Thyroid gland (tissue), 4 donors: ENCODE results near the gene SLC8A1. TPM values are rescaled to one million over a fixed set of nuclear protein-coding genes. Genes with fewer than 3 reads are reported as not detected.

Experiments used
- DNase-seq, 2 donors: peaks; one replicate each; pipeline ENCODE4 v3.0.0-alpha.2; 2019
- H3K27ac ChIP-seq, 3 donors: fragments of 200-600 bp; sonication (generic); 1 replicate in 2 of 3; 2 replicates in 1 of 3; pipeline ENCODE4 v1.5.1; 2016 to 2019; ENCODE audit warnings: mild to moderate bottlenecking in 1 of 3, moderate library complexity in 1 of 3
- H3K27me3 ChIP-seq: fragments of 200-600 bp; sonication (generic); one replicate; pipeline ENCODE4 v1.5.1; 2019
- H3K36me3 ChIP-seq, 2 donors: fragments of 200-600 bp; sonication (generic); one replicate each; pipeline ENCODE4 v1.5.1; 2016 to 2019
- H3K4me1 ChIP-seq, 2 donors: fragments of 200-600 bp; sonication (generic); one replicate each; pipeline ENCODE4 v1.5.1; 2017 to 2019
- H3K4me3 ChIP-seq, 3 donors: fragments of 200-600 bp; sonication (generic); replicated peaks in 1 of 3; 1 replicate in 2 of 3; 2 replicates in 1 of 3; pipeline ENCODE4 v1.5.1; 2016; ENCODE audit warnings: mild to moderate bottlenecking in 1 of 3
- H3K9me3 ChIP-seq: fragments of 200-600 bp; sonication (generic); one replicate; pipeline ENCODE4 v1.5.1; 2017
- POLR2A ChIP-seq, 2 donors: fragments of 450-650 bp; IDR thresholded peaks; one replicate each; pipeline ENCODE4 v1.6.1; 2017; ENCODE audit warnings: antibody characterized with exemption in 2 of 2, mild to moderate bottlenecking in 2 of 2, moderate library complexity in 1 of 2
- WGBS, 2 donors: methylation state at CpG; one replicate each; pipeline ENCODE4 v1.1.5; 2017; 5-methylcytosine and 5-hydroxymethylcytosine counted together
- intact Hi-C: fragments of 100-400 bp; cut with DNase I; formaldehyde crosslinking; loops from one replicate; pipeline ENCODE4 v1.15.1; 2023
- total RNA-seq, 4 donors: library from RNA; depleted of rRNA; stranded (reverse); fragments of >200 nt; gene quantifications; one replicate each; pipeline ENCODE4 v1.2.3, GENCODE V29; 2016
- TF ChIP-seq, protein P1 (sequence below), 6 experiments: fragments of 200-600 bp in 3 of 6; fragments of 450-650 bp in 3 of 6; sonication (generic) in 3 of 6; IDR thresholded peaks; one replicate each; pipeline ENCODE4 v1.5.1; 2016 to 2019; ENCODE audit warnings: antibody characterized with exemption in 6 of 6, mild to moderate bottlenecking in 2 of 6, inconsistent platforms in 1 of 6, moderate library complexity in 1 of 6

SLC8A1 gene
- total RNA-seq, 4 donors from 2014 or later = 2.0 to 5.1 (median 4.4) TPM

DNA sequence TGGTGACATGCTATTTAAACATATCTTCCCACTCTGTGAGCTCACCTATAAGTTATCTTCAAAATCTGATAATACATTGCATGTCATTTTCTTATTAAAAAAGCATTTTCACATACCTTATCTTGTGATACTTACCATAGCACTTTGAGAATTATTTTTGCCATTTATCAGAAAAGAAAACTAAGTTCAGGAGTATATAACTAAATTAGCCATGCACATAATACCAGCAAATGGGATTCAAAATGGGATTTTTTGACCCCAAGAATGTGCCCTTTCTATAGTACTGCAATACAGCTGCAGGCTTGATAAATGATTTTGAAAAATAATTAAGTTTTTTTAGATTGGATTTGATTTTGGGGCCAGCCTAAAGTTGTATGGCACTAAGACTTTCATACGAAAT lies 41.2 kb downstream of the SLC8A1 start:
- no peaks in the 10 kb centered on the region for H3K9me3 ChIP-seq
- DNase-seq = no peak
- 97% methylated on average over 1 of the region's 1 CpG for WGBS, 2 donors
- no peaks in the 10 kb centered on the region for H3K36me3 ChIP-seq
- no peaks in the 10 kb centered on the region for H3K27me3 ChIP-seq
- no peaks in the 10 kb centered on the region for H3K4me1 ChIP-seq
- intact Hi-C loops = no loop called here
- no peak overlapping the region for H3K27ac ChIP-seq
- no peak overlapping the region for H3K4me3 ChIP-seq
- no peak for TF ChIP-seq POLR2A (IDR thresholded peaks at IDR 0.05)
- TF ChIP-seq, protein P1, sequence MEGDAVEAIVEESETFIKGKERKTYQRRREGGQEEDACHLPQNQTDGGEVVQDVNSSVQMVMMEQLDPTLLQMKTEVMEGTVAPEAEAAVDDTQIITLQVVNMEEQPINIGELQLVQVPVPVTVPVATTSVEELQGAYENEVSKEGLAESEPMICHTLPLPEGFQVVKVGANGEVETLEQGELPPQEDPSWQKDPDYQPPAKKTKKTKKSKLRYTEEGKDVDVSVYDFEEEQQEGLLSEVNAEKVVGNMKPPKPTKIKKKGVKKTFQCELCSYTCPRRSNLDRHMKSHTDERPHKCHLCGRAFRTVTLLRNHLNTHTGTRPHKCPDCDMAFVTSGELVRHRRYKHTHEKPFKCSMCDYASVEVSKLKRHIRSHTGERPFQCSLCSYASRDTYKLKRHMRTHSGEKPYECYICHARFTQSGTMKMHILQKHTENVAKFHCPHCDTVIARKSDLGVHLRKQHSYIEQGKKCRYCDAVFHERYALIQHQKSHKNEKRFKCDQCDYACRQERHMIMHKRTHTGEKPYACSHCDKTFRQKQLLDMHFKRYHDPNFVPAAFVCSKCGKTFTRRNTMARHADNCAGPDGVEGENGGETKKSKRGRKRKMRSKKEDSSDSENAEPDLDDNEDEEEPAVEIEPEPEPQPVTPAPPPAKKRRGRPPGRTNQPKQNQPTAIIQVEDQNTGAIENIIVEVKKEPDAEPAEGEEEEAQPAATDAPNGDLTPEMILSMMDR (IDR thresholded peaks at IDR 0.05) = no peak

DNA sequence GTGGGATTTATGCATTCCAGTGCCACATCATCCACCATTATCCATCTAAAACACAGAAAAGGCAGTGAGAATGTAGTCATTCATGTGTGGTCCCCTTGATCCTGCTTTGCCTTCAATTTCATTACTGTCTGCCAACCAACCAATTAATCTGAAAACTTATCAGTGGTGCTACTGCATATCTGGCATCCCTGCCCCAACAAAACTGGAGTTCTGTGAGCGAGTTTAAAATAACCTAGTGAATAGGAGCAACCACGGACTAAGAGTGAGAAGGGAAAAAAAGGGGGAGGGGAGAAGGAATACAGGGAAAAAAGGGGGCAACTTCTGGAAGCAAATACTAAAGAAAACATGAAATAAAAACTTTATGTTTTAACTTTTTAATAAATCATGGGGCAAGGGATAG lies 42.2 kb downstream of the SLC8A1 start:
- Histone ChIP-seq H3K4me1 (no peaks in the 10 kb centered on the region), H3K27ac (no peak overlapping the region), H3K27me3 (no peaks in the 10 kb centered on the region), H3K4me3 (no peak overlapping the region), H3K9me3 (no peaks in the 10 kb centered on the region), H3K36me3 (no peaks in the 10 kb centered on the region)
- DNase-seq = no peak
- TF ChIP-seq POLR2A (IDR thresholded peaks at IDR 0.05) = no peak
- TF ChIP-seq, protein P1 (IDR thresholded peaks at IDR 0.05) = no peak
- intact Hi-C loops = no loop called here
- 86 to 89% methylated on average over 2 of the region's 2 CpGs for WGBS, 2 donors

DNA sequence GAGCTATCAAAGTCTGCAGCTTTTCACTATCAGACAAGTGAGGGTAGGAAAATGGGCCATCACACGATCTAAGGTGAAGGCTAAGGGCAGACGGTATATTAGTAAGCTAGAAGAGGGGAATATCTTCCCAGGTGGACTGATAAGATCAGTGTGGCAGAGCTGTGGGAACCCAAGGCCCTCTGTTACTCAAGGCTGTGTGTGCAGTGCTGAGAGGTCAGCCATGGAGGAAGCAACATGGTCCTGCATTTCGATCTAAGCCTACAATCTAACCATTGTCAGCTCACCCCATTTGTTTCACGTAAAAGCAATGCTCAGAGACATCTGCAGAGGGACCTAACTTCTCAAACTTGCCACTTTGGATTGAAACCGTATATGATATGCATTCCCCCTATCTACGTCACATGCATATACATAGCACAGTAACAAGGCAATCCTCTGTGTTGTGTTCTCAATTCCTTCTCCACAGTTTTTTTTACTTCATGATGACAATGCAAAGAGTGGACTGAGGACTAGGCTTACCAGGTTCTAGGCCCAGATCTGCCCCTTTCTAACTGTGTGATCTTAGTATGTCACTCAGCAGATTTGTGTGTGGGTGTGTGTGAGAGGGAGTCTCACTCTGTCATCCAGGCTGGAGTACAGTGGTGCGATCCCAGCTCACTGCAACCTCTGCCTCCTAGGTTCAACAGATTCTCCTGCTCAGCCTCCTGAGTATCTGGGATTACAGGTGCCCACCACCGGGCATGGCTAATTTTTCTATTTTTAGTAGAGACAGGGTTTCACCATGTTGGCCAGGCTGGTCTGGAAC lies 45.2 kb downstream of the SLC8A1 start:
- no peak overlapping the region for H3K4me3 ChIP-seq
- H3K9me3 ChIP-seq = no peaks in the 10 kb centered on the region
- intact Hi-C loops = no loop called here
- TF ChIP-seq POLR2A (IDR thresholded peaks at IDR 0.05) = no peak
- TF ChIP-seq, protein P1 (IDR thresholded peaks at IDR 0.05) = no peak
- H3K27ac ChIP-seq = no peak overlapping the region
- H3K36me3 ChIP-seq = no peaks in the 10 kb centered on the region
- H3K27me3 ChIP-seq = no peaks in the 10 kb centered on the region
- WGBS, 2 donors = 94 to 96% methylated on average over 8 of the region's 8 CpGs
- DNase-seq = no peak
- no peaks in the 10 kb centered on the region for H3K4me1 ChIP-seq

DNA sequence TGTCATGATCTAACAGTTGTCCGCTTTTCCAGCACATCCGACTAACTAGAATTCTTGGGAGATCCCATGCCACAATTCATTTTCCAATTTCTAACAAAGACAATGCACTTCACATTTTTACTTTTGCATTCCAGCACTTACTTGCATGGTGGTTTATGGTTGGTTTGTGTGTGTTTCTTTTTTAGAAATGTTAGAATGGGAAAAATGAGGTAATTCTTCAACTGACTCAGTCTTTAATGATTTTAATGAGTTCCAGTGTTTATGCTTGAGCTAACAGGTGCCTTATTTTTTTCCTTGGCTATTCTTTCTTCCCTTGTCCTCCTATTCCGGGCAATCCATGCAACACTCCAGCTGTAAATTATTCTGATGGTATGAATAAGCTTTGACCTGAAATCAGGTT lies 46.4 kb downstream of the SLC8A1 start:
- intact Hi-C loops = no loop called here
- TF ChIP-seq, protein P1 (IDR thresholded peaks at IDR 0.05) = no peak
- no peak for TF ChIP-seq POLR2A (IDR thresholded peaks at IDR 0.05)
- no peaks in the 10 kb centered on the region for H3K9me3 ChIP-seq
- H3K27ac ChIP-seq = no peak overlapping the region
- no peak for DNase-seq
- no peaks in the 10 kb centered on the region for H3K4me1 ChIP-seq
- WGBS, 2 donors = 94 to 95% methylated on average over 3 of the region's 3 CpGs
- no peaks in the 10 kb centered on the region for H3K36me3 ChIP-seq
- H3K4me3 ChIP-seq = no peak overlapping the region
- H3K27me3 ChIP-seq = no peaks in the 10 kb centered on the region

DNA sequence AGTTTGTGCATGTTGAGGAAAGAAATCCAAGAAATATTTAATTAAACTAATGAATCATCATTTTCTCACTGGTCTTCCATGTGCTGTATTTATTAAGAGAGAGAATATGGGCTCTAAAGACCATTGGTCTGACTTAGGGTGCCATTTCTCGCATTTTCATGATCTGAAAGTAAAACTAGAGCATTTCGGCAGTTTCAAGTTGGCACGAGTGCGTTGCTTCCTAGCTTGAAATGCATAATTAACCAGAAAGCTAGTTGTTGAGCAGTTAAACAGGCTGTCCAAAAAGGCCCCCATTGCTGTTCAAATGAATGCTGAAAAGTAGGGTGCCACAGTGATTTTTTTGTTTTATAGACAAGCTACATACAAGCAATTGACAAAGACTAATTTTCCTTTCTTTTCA lies 47.4 kb downstream of the SLC8A1 start:
- intact Hi-C loops = no loop called here
- no peak for TF ChIP-seq POLR2A (IDR thresholded peaks at IDR 0.05)
- TF ChIP-seq, protein P1 (IDR thresholded peaks at IDR 0.05) = no peak
- Histone ChIP-seq H3K27ac (no peak overlapping the region), H3K36me3 (no peaks in the 10 kb centered on the region), H3K9me3 (no peaks in the 10 kb centered on the region), H3K4me1 (no peaks in the 10 kb centered on the region), H3K27me3 (no peaks in the 10 kb centered on the region), H3K4me3 (no peak overlapping the region)
- no peak for DNase-seq
- 95 to 96% methylated on average over 4 of the region's 4 CpGs for WGBS, 2 donors
